T-cell (primary cell): ENCODE measurements around the gene MRPL14. TPM values are rescaled to one million over a fixed set of nuclear protein-coding genes. Genes with fewer than 3 reads are reported as not detected.

ENCODE experiments used
- ATAC-seq, 4 experiments: fragments of 200-7000 bp in 3 of 4; fragments of 150-1000 bp in 1 of 4; cut with Tn5 transposase; replicated peaks in 1 of 4; 1 replicate in 3 of 4; 2 replicates in 1 of 4; pipeline ENCODE4 v1.10.0; 2021; ENCODE audit warnings: moderate library complexity in 3 of 4, mild to moderate bottlenecking in 2 of 4, moderate number of reproducible peaks in 1 of 4
- CTCF ChIA-PET, 2 donors: fragments of 300-600 bp; sonication (Branson Sonifier 250); formaldehyde crosslinking; loops; one replicate each; lab custom pipeline; 2022; ENCODE audit warnings: antibody characterized with exemption in 2 of 2; lab: Charles Lee
- POLR2A ChIA-PET, 2 donors: fragments of 300-600 bp; sonication (Branson Sonifier 250); formaldehyde crosslinking; loops; one replicate each; lab custom pipeline; 2022; ENCODE audit warnings: antibody characterized with exemption in 2 of 2; lab: Charles Lee
- DNase-seq, 35 experiments: peaks; one replicate each; pipeline versions ENCODE4 v3.0.0 to v3.0.0-alpha.2; 2013 to 2023
- H3K27ac ChIP-seq: one replicate; pipeline ENCODE4 v1.5.1; 2013; ENCODE audit warnings: low read length
- H3K27me3 ChIP-seq, 2 experiments: replicated peaks in 1 of 2; 1 replicate in 1 of 2; 2 replicates in 1 of 2; pipeline versions ENCODE4 v1.6.1 to v1.7.0; 2013; ENCODE audit warnings: low read length in 1 of 2, mixed read lengths in 1 of 2; ENCODE audit not compliant: control insufficient read depth in 2 of 2, insufficient read depth in 2 of 2; ENCODE audit errors: extremely low read depth in 1 of 2
- H3K36me3 ChIP-seq, 2 donors: 1 replicate in 1 of 2; 2 replicates in 1 of 2; pipeline versions ENCODE4 v1.6.1 to v1.7.0; 2013; ENCODE audit warnings: low read length in 1 of 2; ENCODE audit not compliant: control insufficient read depth in 2 of 2, insufficient read depth in 1 of 2; ENCODE audit errors: extremely low read depth in 1 of 2
- H3K4me1 ChIP-seq, 2 experiments: 1 replicate in 1 of 2; 2 replicates in 1 of 2; pipeline versions ENCODE4 v1.6.1 to v1.7.0; 2013; ENCODE audit warnings: low read length in 2 of 2, mixed read lengths in 1 of 2; ENCODE audit not compliant: insufficient read depth in 2 of 2, control insufficient read depth in 1 of 2; ENCODE audit errors: extremely low read depth in 1 of 2
- H3K4me3 ChIP-seq, 2 donors: 1 replicate in 1 of 2; 2 replicates in 1 of 2; pipeline versions ENCODE4 v1.5.1 to v1.7.0; 2013; ENCODE audit warnings: mild to moderate bottlenecking in 2 of 2, low read length in 1 of 2, moderate library complexity in 1 of 2; ENCODE audit not compliant: control insufficient read depth in 1 of 2; ENCODE audit errors: extremely low read depth in 1 of 2
- H3K9me3 ChIP-seq: 2 replicates; pipeline ENCODE4 v1.7.0; 2013
- H3K27ac Mint-ChIP-seq, 2 donors: one replicate each; pipeline ENCODE4 v1.8.0; 2020 to 2021; ENCODE audit warnings: mild to moderate bottlenecking in 2 of 2, mixed read lengths in 2 of 2
- H3K27me3 Mint-ChIP-seq, 2 donors: one replicate each; pipeline ENCODE4 v1.8.0; 2021 to 2022; ENCODE audit warnings: mixed read lengths in 2 of 2
- H3K36me3 Mint-ChIP-seq: one replicate; pipeline ENCODE4 v1.8.0; 2021; ENCODE audit warnings: mixed read lengths
- H3K4me1 Mint-ChIP-seq, 3 donors: one replicate each; pipeline ENCODE4 v1.8.0; 2020 to 2022; ENCODE audit warnings: mixed read lengths in 3 of 3, mild to moderate bottlenecking in 1 of 3
- H3K4me3 Mint-ChIP-seq, 3 donors: one replicate each; pipeline ENCODE4 v1.8.0; 2020 to 2022; ENCODE audit warnings: mild to moderate bottlenecking in 3 of 3, mixed read lengths in 3 of 3, moderate library complexity in 3 of 3
- H3K9me3 Mint-ChIP-seq, 3 donors: one replicate each; pipeline ENCODE4 v1.8.0; 2020 to 2022; ENCODE audit warnings: mixed read lengths in 3 of 3
- WGBS: methylation state at CpG from one replicate; pipeline ENCODE4 v1.1.5; 2013; ENCODE audit warnings: missing lambda C conversion rate; ENCODE audit not compliant: insufficient coverage; 5-methylcytosine and 5-hydroxymethylcytosine counted together
- total RNA-seq, 35 experiments: library from RNA in 6 of 35; stranded (reverse) in 6 of 35; fragments of 120-200 nt in 1 of 35; gene quantifications; one replicate each; pipeline versions ENCODE4 v1.2.1 to v1.2.4 and lab custom pipeline; 2013 to 2026

The MRPL14 gene
- total RNA-seq, 5 donors from 2014 or later (not counting 1 experiment from before 2014, with no cell fraction given) = 12.0 to 24.2 (median 22.3) TPM

- H3K9me3 Mint-ChIP-seq = no peaks in the 10 kb centered on the region
- no peak for ATAC-seq
Measured at GRCh38 chr6:44080561-44081521, 46.4 kb downstream of the MRPL14 start.

GRCh38 chr6:44079672-44080071, 47.6 kb downstream of the MRPL14 start:
- ChIA-PET POLR2A (no interaction called here), CTCF (interaction anchor here (0.7 to 1.7 kb wide), 14 partner anchors 10 to 471 kb away, joined by 3 to 27 read pairs (median 6); partner anchors contain the start of gene VEGFA (in 2 of the 2))
- no peak overlapping the region for H3K27ac ChIP-seq
- Mint-ChIP-seq H3K4me3 (no peak overlapping the region), H3K9me3 (no peaks in the 10 kb centered on the region), H3K27ac (no peak overlapping the region), H3K4me1 (peaks cover under 1 to 2% (median 2%) of the 10 kb centered on the region in 3 donors), H3K36me3 (no peaks in the 10 kb centered on the region), H3K27me3 (peaks cover 3 to 12% of the 10 kb centered on the region in 2 donors)
- peaks cover 0 to 42% of the 10 kb centered on the region in 2 experiments for H3K27me3 ChIP-seq
- ATAC-seq (no peak), DNase-seq (no peak)
- no peaks in the 10 kb centered on the region for H3K36me3 ChIP-seq
- H3K4me3 ChIP-seq = no peak overlapping the region
- no peaks in the 10 kb centered on the region for H3K9me3 ChIP-seq
- WGBS = 96% methylated on average over 3 of the region's 3 CpGs
- H3K4me1 ChIP-seq = peaks cover 0 to 9% of the 10 kb centered on the region in 2 experiments

More at GRCh38 chr6:44080561-44081521, 46.4 kb downstream of the MRPL14 start:
- ChIA-PET CTCF (interaction anchor here (0.7 to 0.8 kb wide), 4 partner anchors 10 to 480 kb away, joined by 3 to 5 read pairs (median 3); no protein-coding TSS in a partner anchor), POLR2A (interaction anchor here in 1 of 2 donors (0.6 kb wide), 1 partner anchor 310 kb away, joined by 3 read pairs; no protein-coding TSS in a partner anchor)
- Histone ChIP-seq H3K4me1 (peaks cover 0 to 6% of the 10 kb centered on the region in 2 experiments), H3K27ac (no peak overlapping the region), H3K9me3 (no peaks in the 10 kb centered on the region), H3K36me3 (no peaks in the 10 kb centered on the region), H3K27me3 (peaks cover 0 to 30% of the 10 kb centered on the region in 2 experiments), H3K4me3 (no peak overlapping the region)
- H3K27me3 Mint-ChIP-seq = peaks cover 3 to 11% of the 10 kb centered on the region in 2 donors
- no peak for DNase-seq
- no peak overlapping the region for H3K4me3 Mint-ChIP-seq
- no peak overlapping the region for H3K27ac Mint-ChIP-seq
- peaks cover 0 to 2% (median 0%) of the 10 kb centered on the region in 3 donors for H3K4me1 Mint-ChIP-seq
- no peaks in the 10 kb centered on the region for H3K36me3 Mint-ChIP-seq
- 69% methylated on average over 5 of the region's 11 CpGs for WGBS

- Mint-ChIP-seq H3K27me3 (peaks cover 3 to 16% of the 10 kb centered on the region in 2 donors), H3K36me3 (no peaks in the 10 kb centered on the region), H3K4me3 (no peak overlapping the region), H3K27ac (no peak overlapping the region), H3K9me3 (no peaks in the 10 kb centered on the region), H3K4me1 (peaks cover 7 to 8% (median 8%) of the 10 kb centered on the region in 3 donors)
- Histone ChIP-seq H3K27me3 (peaks cover 0 to 48% of the 10 kb centered on the region in 2 experiments), H3K4me3 (no peak overlapping the region), H3K27ac (no peak overlapping the region), H3K36me3 (no peaks in the 10 kb centered on the region), H3K9me3 (no peaks in the 10 kb centered on the region), H3K4me1 (peaks cover 5 to 15% of the 10 kb centered on the region in 2 experiments)
- 21% methylated on average over 4 of the region's 8 CpGs for WGBS
- ATAC-seq (peak; percentile 56 to 64 (median 62)), DNase-seq (peak in 33 of 35 experiments; percentile 16 to 84 (median 59))
- CTCF ChIA-PET = interaction anchor here (0.5 to 1.7 kb wide), 20 partner anchors 11 to 624 kb away, joined by 3 to 27 read pairs (median 4); partner anchors contain the start of genes VEGFA (in 2 of the 2) and DLK2 (in 1 of the 2)
- POLR2A ChIA-PET = no interaction called here
Measured at GRCh38 chr6:44078827-44079671, 48.2 kb downstream of the MRPL14 start.

- ChIA-PET CTCF (interaction anchor here (0.5 to 1.7 kb wide), 19 partner anchors 12 to 623 kb away, joined by 3 to 27 read pairs (median 4); partner anchors contain the start of genes VEGFA (in 2 of the 2) and DLK2 (in 1 of the 2)), POLR2A (no interaction called here)
- Histone ChIP-seq H3K4me1 (peaks cover 10 to 22% of the 10 kb centered on the region in 2 experiments), H3K27ac (no peak overlapping the region), H3K9me3 (no peaks in the 10 kb centered on the region), H3K36me3 (no peaks in the 10 kb centered on the region), H3K27me3 (peaks cover 0 to 54% of the 10 kb centered on the region in 2 experiments), H3K4me3 (no peak overlapping the region)
- H3K4me3 Mint-ChIP-seq = no peak overlapping the region
- no peak overlapping the region for H3K27ac Mint-ChIP-seq
- H3K4me1 Mint-ChIP-seq = peaks cover 13 to 14% (median 13%) of the 10 kb centered on the region in 3 donors
- ATAC-seq (no peak), DNase-seq (no peak)
- no peaks in the 10 kb centered on the region for H3K36me3 Mint-ChIP-seq
- 100% methylated on average over 1 of the region's 6 CpGs for WGBS
- no peaks in the 10 kb centered on the region for H3K9me3 Mint-ChIP-seq
- peaks cover 3 to 16% of the 10 kb centered on the region in 2 donors for H3K27me3 Mint-ChIP-seq
Measured at GRCh38 chr6:44078219-44078826, 48.9 kb downstream of the MRPL14 start.

GRCh38 chr6:44077214-44077946, 49.9 kb downstream of the MRPL14 start:
- H3K4me1 Mint-ChIP-seq = peaks cover 13 to 19% (median 16%) of the 10 kb centered on the region in 3 donors
- WGBS = no CpG with 5 or more reads among the region's 8 CpGs

More at GRCh38 chr6:44077214-44077946, 49.9 kb downstream of the MRPL14 start:
- no peak for ATAC-seq
- H3K36me3 ChIP-seq = no peaks in the 10 kb centered on the region
- peaks cover 0 to 60% of the 10 kb centered on the region in 2 experiments for H3K27me3 ChIP-seq
- no peak overlapping the region for H3K27ac Mint-ChIP-seq
- H3K4me3 ChIP-seq = no peak overlapping the region
- POLR2A ChIA-PET = no interaction called here
- no peak overlapping the region for H3K27ac ChIP-seq
- peaks cover 15 to 29% of the 10 kb centered on the region in 2 experiments for H3K4me1 ChIP-seq
- H3K27me3 Mint-ChIP-seq = peaks cover 3 to 16% of the 10 kb centered on the region in 2 donors
- H3K9me3 Mint-ChIP-seq = no peaks in the 10 kb centered on the region
- no peaks in the 10 kb centered on the region for H3K9me3 ChIP-seq
- CTCF ChIA-PET = interaction anchor here in 1 of 2 donors (0.8 kb wide), 1 partner anchor 86 kb away, joined by 5 read pairs; no protein-coding TSS in a partner anchor
- no peak for DNase-seq
- H3K4me3 Mint-ChIP-seq = no peak overlapping the region
- no peaks in the 10 kb centered on the region for H3K36me3 Mint-ChIP-seq
